COR-L47 (cell line): Measurements from ENCODE around the gene TBC1D5.
"Not testable (repeated sequence)": the region's sequence is repeated elsewhere in the genome, so short reads cannot be mapped to it uniquely, and the experiment has no call there.

Source experiments
- DNase-seq: peaks from one replicate; lab custom pipeline; 2025; lab: John Stamatoyannopoulos, UW

The TBC1D5 gene

GRCh38 chr3:17742102-17742879 is at the start of gene TBC1D5:
Gene TBC1D5 (minus strand): TSS chr3:17742631. CDS start chr3:17508570, 234,061 bp downstream.
- peak; percentile 90 for DNase-seq

GRCh38 chr3:17783426-17783825 is 41.0 kb upstream of the TBC1D5 start:
- DNase-seq: no peak

DNA sequence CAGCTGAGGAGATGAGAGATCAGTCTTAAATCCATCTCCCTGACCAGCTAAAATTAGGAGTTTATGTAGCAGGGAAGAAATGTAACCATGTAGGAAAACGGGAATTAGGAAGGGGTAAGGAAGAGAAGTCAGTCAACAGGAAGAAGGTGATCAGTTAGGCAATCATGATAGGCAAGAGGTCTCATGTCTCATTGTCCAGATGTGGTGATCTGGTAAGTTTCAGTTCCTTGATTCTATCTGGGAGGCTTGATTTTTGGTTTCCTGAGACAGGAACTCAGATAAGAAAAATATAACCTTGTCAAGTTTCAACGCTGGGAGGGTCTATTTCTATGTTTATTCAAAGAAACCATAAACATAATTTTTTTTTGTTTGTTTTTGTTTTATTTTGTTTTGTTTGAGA is 40.3 kb upstream of the TBC1D5 start:
- no peak for DNase-seq

DNA sequence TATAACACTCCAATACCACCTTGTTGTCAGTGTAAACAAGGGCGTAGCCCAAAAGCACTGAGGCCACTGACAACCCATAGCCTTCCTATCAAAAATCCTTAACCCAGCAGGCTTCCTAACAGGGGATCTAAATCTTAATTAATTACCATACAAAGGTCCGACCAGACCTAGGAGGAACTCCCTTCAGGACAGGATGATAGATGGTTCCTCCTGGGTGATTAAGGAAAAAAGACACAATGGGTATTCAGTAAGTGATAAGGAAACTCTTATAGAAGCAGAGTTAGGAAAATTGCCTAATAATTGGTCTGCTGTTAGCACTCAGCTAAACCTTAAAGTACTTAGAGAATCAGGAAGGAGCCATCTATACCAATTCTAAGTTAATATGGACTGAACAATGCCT is 37.9 kb upstream of the TBC1D5 start:
- not testable (repeated sequence) for DNase-seq

DNA sequence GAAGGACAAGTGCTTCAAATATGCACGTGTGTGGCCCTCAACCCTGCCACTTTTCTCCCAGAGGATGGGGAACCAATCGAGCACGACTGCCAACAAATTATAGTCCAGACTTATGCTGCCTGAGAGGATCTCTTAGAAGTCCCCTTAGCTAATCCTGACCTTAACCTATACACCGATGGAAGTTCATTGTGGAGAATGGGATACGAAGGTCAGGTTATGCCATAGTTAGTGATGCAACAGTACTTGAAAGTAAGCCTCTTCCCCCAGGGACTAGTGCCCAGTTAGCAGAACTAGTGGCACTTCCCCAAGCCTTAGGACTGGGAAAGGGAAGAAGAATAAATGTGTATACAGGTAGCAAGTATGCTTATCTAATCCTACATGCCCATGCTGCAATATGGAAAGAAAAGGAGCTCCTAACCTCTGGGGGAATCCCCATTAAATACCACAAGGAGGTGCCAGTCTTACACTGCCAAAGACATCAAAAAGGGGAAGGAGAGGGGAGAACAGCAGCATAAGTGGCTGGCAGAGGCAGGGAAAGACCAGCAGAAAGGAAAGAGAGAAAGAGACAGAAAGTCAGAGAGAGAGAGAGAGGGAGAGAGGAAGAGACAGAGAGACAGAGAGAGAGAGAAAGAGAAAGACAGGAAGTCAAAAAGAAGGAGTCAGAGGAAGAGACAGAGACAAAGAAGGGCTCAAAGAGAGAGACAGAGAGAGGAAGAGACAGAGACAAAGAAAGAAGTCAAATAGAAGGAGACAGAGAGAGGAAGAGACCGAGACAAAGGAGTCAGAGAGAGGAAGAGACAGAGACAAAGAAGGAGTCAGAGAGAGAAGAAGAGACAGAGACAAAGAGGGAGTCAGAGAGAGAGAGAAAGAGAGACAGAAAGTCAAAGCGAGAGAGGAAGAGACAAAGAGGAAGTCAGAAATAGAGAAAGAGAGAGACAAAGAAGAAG is 37.1 kb upstream of the TBC1D5 start:
- not testable (repeated sequence) for DNase-seq

DNA sequence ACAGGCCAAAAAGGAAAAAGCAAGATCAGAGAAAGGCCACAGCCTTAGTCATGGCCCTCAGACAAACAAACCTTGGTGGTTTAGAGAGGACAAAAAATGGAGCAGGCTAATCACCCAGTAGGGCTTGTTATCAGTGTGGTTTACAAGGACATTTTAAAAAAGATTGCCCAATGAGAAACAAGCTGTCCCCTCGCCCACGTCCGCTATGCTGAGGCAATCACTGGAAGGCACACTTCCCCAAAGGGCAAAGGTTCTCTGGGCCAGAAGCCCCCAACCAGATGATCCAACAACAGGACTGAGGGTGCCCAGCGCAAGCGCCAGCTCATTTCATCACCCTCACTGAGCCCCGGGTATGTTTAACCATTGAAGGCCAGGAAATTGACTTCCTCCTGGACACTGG is 34.9 kb upstream of the TBC1D5 start:
- not testable (repeated sequence) for DNase-seq

DNA sequence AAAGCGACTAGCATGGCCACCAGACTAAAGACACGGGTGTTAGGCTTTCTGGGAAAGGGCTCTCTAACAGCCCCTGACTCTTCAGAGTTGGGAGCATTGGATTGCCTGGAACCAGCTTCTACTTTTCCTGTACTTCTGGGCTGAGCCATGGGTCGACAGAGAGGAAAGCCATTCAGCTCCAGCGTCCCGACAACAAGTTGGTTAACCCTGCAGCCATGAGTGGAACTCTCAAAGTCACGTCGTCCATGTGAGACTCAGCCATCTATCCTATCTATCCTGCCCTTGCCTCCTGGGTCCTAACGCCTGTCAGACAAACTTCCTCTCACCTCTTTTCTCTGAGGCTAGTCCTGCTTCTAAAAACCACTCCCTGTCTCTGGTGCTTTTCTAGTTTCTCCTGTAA is 32.6 kb upstream of the TBC1D5 start:
- DNase-seq: no peak

- not testable (repeated sequence) for DNase-seq
These were observed 31.9 kb upstream of the TBC1D5 start for GRCh38 chr3:17774180-17774910.

GRCh38 chr3:17772556-17772955 is 30.1 kb upstream of the TBC1D5 start:
- no peak for DNase-seq

GRCh38 chr3:17771177-17772017 is 29.0 kb upstream of the TBC1D5 start:
- DNase-seq: no peak

GRCh38 chr3:17770682-17771081 is 28.3 kb upstream of the TBC1D5 start:
- DNase-seq: no peak

DNA sequence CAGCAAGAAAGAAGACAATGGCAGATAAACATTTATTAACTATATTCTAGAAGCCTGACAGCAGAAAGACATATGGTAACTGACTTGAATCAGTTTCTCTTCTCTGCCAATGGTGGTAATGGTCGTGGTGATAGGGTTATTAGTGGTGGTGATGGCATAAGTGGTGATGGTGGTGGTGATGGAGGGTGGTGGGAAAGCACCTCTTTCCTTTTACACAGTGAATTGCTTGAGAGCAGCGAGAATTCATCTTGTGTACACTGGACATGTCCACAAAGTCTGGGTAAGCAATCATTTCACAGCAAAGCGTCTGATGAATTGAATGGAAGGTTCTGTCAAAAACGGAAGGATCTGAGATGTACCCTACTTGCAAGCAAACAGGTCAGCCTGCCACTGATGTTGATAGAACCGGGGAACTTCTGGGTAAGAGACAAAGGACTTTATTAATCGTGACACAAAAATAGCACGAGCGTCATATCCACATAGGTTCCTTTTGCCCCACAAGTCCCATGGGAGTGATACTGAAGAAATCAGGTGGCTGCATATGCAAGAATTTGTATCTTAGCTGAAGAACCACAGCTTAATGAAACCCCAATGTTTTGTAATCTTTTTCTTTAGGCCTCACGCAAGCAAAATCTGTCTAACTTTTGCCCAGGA is 23.5 kb upstream of the TBC1D5 start:
- no peak for DNase-seq

DNA sequence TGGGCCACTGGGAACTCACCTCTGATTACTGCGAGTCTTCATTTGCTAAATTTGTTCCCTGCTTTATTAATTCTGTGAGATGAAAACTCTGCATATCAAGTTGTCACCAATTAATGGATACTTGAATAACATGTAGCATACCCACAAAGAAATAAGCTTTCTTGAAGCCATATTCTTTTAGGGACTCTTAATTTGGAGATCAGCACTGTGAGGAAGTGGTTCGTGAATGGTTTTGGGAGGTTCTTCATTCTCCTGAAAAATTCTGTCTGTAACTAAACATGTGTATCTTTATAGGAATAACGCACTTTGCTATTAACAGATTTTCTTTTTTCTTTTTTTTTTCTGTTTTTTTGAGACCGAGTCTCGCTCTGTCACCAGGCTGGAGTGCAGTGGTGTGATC is 19.1 kb upstream of the TBC1D5 start:
- no peak for DNase-seq

DNA sequence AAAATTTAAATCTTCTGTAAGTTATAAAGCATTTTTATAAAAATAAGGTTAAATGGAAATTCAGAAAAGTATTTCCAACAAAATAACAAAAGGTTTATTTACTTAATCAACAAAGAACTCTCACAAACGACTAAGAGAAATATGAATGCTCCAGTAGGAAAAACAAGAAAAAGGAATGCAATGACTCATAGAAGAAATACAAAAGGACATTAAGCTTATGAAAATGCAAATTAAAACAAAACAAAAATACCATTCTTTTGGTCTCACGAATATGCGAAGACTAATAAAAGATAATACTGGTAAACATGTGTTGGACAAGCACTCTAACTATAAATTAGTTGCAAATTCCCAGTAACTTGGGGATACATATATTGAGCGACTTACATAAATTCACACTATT is 17.5 kb upstream of the TBC1D5 start:
- DNase-seq: no peak

- DNase-seq: no peak
These were observed 13.4 kb upstream of the TBC1D5 start for GRCh38 chr3:17755836-17756235.

- DNase-seq: no peak
These were observed 11.2 kb upstream of the TBC1D5 start for GRCh38 chr3:17753632-17753992.

GRCh38 chr3:17752876-17753631 is 10.6 kb upstream of the TBC1D5 start:
- DNase-seq: no peak

GRCh38 chr3:17752436-17752835 is 10.0 kb upstream of the TBC1D5 start:
- no peak for DNase-seq

DNA sequence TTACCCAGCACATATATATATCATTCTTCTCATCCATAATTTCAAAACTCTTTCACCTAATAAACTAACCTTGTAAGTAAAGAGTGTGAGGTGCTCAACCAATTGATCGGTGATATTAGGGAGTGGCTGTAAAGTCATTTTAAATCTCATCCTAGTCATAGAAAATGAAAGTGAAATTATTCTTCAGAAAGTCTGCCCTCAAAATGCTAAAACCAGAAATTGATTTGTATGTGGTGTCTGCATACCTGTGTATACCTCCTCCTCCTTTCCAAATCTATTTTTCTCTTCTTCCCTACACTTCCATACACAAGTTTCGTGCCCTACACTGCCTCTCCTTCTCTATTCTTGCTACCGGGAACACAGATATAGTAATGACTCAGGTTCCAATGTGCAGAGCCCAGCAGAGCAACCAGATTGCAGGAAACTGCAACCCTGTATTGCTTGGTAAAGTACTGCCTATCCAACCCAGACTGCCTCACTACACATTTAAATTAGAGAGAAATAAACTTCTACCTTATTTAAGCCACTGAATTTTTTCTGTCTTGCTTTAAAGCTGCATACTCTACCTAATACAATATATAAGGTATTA is 7.4 kb upstream of the TBC1D5 start:
- no peak for DNase-seq

DNA sequence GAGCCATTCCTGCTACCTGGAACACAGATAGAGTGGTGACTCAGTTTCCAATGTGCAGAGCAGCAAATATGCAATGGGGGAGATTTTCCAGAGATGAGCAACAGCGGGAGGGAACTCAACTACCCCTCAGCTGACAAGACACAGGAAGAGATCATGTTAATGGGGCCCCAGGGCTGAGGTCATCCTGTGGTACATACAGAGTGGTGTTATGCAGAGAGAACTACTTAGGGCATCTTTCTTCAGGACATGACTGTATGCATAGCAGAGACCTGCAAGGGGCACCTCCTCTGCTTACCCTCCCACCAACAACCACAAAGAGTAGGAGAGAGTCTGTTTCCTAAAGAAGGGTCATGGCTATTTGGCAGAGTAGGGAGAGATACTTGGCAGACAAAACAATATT is 6.8 kb upstream of the TBC1D5 start:
- no peak for DNase-seq
